Inferior parietal cortex (tissue), 1 donor: ENCODE data around the gene SAPCD1.

Experiments used
- DNase-seq: peaks from one replicate; pipeline ENCODE4 v3.0.0-alpha.2; 2016; ENCODE audit errors: extremely low spot score

The SAPCD1 gene

DNA sequence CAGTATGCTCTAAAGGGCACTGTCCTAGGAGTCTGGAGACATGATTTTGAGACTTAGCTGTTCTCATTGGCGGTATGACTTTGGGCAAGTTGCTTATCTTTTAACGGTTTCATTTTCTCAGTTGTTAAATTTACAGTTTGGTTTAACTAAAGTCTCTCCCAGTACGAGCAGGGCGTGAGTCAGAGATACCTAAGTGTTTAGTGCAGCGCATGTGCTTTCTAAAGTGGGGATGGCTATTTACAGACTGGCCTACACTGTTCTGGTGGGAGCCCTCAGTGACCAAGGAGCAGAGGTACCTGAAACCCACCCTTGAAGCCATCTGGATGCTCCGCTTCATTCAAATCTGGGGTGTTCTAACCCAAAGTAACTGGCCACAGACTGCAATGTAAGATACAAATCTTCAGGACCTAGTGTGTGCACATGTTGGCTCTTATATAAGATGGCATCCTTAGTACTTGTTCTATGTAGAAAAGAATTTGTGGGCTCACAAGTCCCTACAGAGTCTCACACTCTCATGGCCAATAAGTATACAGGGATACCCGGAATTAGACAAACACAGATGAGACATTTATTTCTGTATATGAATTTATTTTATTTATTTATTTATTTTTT is 11.9 kb upstream of the SAPCD1 start:
- DNase-seq: no peak

DNA sequence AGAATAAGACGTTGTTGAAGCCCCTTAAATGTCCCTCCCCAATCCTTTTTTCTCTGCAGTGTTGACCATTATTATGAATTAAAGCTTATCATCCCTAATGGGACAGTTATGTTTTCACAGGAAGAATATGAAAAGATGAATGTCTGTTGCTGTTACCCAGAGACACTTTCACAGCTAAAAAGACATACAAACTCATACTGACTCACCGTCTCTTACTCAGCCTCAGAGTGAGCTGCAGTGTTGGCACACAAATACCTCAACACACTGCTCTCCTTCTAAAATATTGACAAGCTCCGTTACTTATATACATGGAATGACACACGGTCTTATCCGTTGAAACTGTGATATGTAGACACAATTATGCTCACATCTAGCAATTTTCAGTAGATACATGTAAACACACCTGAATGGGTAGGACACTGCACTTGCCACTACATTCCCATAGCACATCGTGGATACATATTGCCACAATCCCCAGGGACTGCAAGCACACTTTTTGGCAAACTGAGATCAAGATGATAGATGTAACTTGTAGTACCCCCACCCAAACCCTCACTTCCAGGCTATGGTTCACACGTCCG is 9.6 kb upstream of the SAPCD1 start:
- no peak for DNase-seq

DNA sequence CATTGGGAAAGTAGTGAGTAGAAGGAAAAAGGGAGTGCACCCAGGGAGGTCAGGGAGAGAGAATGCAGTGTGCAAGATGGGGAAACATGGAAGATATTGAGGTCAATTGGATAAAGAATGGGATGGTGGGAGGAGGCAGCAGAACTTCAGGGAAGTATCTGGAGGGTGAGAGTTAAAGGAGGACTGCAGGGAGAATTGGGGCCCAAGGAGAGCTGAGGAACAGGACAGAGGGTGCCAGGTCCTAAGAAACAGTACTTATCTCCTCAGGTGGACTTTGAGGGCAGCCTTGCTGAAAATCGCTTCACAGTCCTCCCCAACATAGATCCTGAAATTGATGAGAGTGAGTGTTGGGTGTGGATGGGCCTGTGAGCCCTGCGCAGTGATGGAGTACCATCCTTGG is 4.2 kb upstream of the SAPCD1 start:
- no peak for DNase-seq

DNA sequence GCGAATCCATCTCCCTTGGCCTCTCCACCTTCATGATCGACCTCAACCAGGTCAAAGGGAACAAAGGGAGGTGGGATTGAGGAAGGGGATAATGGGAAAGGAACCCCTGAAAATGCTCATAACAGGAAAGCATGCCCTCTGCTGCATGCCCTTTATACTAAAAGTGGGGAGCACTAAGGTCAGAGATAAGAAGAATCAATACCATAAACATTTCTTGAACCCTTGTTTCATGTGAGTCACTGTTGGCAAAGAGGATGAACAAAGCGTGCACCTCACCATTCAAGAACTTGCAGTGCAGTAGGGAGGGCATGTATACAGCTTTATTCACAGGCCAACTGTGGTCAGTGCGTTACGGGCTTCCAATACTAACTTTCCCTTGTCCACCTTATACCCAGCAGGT is 1.7 kb upstream of the SAPCD1 start:
- DNase-seq: no peak

DNA sequence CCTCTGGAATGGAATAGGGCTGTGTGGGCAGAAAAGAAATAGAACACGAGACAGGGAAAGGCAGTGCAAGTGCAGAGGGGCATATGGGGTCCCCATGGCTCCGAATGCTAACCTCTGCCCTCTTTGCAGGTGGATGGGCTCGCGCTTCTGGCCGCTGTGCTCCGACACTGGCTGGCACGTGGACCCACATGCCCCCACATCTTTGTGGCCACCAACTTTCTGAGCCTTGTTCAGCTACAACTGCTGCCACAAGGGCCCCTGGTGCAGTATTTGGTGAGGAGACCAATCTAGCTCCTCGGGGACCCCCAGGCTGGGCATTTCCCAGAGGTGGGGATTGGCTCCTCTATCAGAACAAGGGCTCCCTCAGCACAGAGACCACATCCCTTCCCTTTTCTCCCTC is 1.1 kb upstream of the SAPCD1 start:
- no peak for DNase-seq

DNA sequence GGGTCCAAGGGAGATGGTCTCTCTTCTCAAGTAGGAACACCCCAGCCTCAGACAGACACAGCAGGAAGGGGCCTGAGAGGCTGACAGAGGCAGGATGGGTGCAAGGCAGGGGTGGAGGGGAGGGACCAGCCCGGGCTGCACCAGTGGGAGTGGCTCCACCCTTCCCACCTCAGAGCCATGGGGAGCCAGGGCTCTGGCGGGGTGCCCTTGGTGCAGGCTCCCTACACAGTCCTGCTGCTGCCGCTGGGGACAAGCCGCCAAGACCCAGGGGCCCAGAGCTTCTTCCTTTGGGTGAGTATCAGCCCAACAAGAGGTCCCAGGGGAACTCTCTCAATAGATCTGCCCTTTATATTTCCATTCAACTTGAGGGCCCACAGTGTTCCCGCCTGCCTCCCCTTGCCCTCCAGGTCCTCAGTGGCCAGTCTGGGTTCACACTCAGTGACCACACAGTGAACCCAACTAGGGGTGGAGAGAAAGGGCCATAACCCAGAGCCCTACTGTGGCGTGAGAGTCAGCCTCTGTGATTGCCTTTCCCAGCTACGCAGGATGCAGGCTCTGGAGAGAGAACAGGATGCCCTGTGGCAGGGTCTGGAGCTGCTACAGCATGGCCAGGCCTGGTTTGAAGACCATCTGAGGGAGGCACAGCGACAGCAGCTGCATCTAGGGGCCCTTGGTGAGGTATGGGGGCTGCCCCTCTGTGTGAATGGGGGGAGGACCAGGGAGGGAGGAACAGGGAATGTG is 592 bp downstream of the SAPCD1 start:
- DNase-seq: no peak

DNA sequence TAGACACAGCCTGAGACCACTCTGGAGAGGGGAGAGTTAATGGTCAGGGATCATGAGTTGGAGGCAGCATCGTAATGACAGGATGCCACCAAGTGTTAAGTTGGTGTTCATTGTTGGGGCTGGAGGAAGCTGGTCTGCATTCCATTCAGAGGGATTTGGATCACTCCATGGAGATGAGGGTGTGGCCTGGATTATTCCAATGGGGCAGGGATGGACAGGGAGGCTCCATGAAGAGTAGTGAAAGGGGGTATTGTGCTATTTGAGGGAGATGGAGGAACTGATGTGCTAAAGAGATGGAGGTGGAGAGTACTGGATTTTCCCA is 1.1 kb downstream of the SAPCD1 start:
- no peak for DNase-seq

DNA sequence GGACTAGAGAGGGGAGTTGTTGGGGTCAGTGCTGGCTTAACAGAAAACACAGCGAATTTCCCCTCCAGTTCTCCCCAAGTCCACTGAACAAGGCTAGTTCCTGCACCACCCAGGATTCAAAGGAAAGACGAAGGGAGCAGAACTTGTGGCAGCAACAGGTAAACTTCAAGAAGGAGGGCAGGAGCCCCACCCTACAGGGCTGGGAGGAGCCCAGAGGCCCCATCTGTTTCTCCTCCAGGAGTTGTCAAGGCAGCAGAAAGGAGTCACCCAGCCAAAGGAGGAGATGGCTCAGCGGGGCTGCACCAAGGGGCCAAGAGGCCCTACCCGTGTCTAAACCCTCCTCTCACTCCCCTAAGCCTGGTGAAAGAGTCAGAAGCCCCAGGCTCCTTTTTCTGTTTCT is 1.7 kb downstream of the SAPCD1 start:
- DNase-seq: no peak

DNA sequence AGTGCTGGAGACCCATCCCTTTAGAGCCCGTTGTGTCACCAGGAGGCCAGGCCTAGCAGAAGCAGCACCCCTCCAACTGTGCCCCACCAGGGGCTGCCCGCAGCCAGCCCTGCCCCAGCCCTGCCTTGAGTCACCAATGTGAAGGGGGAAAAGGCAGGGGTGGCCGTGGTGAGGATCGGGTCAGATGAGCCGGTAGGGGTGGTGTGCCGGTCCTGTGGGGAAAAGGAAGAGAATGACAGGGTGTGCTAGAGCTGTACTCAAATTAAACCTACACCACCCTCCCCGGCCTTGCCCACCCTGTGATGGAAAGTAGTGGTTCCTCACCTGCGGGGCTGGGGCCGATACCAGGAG is 3.1 kb downstream of the SAPCD1 start:
- DNase-seq: no peak

DNA sequence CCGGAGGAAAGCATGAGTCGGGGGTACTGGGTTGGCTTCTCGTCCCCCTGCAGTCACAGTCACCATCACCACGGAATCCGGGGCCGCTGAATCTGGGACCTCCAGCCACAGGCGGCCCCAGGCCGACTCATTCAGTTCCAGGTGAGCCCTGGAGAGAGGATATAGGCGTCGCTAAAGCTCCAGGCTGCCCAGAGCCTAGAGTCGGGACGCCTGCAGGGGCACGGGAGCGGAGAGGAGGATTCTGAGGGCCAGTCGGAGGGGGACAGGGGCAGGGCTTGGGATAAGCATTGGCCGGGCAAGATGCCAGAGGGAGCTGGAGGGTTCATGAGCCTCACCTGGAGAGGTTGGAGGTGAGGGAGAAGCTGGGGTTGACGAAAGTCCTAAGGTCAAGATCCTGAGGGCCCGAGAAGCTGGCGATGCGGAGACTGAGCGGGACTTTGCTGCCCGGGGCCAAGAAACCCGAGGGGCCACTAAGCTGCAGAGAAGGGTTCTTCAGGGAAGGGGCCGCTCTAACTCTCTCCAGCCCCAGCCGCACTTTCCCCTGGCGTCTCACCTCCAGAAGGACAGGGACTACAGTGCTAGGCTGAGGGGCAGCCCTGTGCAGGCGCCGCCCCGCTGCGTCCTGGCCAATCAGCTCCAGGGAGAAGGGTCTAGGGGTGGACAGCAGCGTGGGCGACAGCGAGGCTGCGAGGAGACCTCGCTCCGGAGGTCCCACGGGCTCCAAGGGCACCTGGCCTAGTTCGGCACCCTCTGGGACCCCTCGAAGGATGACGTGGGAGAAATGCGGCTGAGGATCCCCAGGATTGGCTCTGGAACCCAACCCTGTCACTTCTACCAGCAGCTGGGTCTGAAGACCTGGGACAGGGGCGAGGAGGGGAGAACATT is 3.7 kb downstream of the SAPCD1 start:
- no peak for DNase-seq

DNA sequence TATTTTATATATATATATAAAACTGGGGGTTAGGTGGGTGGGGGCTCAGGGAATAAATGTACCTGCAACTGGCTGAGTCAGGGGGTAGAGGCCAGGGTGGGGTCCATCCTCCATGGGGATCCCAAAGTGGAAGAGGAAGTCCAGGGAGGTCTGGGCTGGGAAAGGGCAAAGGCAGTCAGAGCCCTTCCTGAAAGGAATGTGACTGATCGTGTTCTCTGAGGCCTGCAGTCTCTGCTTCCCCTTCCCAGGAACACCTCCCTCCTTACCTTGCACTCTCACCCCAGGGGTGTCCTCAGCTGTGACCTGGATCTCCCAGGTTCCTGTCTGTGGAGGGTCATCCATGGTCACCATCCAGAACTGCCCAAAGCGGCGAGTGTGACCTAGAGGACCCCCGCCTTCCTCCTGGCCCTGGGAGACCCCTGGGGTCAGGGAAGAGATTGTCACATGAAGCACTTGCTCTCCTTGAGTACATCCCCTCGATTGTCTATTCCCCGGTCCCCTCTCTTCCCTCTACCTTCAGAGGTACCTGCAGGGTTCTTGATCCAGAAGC is 4.7 kb downstream of the SAPCD1 start:
- no peak for DNase-seq

DNA sequence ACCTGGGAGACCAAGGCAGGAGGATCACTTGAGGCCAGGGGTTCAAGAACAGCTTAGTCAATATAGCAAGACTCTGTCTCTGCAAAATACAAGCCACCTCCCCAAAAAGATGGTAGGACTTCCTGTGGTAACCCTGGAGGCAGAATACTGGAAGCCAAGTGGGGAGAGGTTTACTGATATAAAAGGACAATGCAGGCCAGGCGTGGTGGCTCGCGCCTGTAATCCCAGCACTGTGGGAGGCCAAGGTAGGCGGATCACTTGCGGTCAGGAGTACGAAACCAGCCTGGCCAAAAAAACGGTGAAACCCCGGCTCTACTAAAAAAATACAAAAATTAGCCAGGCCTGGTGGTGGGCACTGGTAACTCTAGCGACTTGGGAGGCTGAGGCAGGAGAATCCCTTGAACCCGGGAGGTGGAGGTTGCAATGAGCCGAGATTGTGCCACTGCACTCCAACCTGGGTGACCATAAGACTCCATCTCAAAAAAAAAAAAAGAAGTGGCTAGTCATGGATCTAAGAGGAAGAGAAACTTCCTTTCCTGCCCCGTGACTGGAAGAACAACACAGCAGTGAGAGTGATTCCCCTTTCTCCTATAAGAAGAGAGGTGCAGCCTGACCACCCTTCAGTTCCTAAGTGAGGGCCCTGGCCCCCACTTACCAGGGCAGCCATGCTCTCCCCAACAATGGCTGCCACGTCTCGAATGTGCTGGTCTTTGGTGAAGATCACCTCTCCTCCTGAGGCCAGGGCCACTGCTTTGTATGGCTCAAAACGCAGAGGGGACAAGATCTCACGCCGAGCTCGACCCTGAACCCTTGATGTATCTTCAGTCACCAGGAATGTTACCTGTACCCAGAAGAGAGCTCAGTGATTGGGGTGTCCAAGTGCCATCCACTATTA is 6.2 kb downstream of the SAPCD1 start:
- no peak for DNase-seq

DNA sequence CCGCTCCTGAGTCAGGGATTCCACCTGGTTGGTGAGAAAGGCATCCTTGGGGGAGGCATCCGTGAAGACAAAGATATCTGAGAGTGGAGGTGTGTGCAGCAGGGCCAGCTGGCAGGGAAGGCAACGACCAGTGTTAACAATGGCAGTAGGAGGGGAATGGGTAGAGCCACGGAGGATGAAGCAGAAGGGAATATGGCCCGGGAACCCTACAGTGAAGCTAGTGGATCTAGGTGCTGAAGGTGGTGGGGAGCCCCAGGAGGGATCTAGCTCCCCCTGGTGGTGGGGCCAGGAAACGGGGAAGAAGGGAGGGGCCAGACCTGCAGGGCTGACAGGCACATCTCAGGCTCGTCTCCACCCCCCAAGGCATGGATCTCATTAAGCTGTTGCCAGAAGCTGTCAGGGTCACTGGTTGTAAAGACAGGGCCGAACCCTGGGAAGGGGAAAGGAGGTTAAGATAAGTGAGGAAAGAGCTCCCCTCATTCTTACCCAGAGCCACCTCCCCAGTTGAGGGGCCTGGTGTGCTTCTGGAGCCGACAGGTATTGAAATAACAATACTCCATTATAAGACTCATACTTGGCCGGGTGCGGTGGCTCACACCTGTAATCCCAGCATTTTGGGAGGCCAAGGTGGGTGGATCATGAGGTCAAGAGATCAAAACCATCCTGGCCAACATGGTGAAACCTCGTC is 7.4 kb downstream of the SAPCD1 start:
- peak; percentile 53 for DNase-seq

DNA sequence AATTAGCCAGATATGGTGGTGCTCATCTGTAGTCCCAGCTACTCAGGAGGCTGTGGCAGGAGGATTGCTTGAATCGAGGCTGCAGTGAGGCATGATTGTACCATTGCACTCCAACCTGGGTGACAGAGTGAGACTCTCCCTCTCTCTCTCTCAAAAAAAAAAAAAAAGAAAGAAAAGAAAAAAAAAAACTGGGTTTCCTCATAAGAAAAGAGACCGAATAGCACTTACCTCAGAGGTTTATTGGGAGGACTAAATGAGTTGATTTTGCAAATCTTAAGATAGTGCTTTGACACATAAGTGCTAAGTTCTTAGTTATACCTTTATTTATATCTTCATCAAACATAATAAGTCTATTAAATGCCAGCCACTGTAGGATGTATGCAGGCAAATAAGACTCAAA is 8.4 kb downstream of the SAPCD1 start:
- no peak for DNase-seq

DNA sequence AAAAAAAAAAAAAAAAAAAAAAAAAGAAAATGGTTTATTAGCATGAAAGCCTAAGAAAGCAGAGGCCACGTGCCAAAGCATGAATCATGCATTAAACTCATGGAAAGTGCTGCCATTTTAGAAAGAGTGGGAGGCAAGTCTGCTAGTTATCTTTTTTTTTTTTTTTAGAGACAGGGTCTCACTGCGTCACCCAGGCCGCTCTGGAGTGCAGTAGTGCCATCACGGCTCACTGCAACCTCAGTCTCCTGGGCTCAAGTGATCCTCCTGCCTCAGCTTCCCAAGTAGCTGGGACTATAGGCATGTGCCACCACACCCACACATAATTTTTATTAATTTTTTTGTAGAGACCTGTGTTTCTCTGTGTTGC is 9.5 kb downstream of the SAPCD1 start:
- no peak for DNase-seq

DNA sequence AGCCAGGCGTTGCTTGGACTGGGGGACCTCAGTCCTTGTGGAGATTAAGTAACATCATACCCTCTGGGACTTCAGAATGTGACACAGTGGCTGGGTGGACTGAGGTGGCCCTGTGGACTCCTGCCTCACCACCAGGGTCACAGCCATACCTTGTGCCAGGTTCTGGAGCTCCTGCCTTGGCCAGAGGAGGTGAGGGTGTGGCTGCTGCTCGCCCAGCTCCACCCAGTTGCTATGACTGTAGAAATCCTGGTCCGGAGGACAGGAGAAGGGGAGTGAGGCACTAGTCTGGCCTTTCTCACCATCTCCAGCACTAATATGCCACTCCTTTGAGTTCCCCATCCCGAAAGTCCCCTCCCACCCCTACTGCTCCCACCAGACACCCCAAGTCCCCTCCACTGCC is 12.7 kb downstream of the SAPCD1 start:
- no peak for DNase-seq

DNA sequence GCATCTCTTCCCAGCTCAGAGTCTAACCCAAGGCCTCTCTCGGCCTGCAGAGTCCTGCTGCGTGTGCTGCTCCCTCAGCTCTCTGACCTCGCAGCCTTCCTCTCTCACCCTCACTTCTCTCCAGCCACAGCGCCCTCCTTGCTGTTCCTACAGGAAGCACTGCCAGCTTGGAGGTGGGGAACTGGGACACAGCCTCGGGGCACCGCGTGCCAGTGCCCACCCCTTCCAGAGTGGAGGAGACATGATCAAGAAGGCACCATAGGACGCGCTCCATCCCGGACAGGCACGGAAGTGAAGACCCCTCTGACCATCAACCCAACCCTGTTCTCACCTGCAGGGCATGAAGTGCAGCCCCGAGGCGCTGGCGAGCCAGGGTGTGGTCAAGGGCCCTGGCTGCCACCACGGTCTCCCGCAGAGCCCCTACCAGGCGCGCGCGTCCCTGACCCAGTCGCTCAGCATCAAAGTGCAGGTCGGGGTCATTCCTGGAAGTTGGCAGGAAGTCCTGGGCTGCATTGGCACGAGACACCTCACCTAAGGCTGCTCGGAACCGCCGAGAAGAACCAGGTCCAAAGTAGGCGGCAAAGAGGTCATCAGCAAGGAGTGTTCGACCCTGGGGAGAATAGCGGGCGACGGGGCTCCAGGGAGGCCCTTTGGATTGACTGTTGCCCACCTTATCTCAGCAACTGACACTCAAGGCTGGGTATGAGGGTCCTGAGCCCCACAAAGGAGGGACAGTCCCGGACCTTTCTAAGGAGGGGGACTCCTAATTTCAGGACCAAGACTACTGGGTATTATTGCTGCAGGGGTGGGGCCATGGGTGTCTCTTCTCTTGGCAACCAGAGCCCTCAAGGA is 13.4 kb downstream of the SAPCD1 start:
- DNase-seq: no peak

DNA sequence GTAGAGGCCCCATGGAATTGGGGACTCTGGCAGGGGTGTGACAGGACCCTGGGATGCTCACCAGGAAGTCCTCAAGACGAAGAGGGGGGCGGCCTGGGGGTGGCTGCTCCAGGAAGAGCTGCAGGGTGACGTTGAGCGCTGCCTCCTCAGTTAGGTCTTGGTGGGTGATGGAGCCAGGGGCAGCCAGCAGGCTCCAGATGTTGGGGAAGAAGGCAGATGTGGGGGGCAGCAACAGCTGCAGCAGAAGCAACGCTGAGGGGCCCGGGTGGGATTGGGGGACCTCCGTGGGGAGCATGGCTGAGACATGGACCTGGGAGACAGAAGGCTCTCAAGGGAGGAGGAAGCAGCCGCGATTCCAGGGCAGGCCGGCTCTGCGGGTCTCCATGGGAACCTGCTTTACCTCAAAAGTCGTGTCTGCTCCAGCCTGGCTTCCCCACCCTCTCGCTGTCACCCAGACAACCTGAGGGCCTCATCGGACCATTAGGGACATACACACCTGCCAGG is 14.1 kb downstream of the SAPCD1 start:
- no peak for DNase-seq

DNA sequence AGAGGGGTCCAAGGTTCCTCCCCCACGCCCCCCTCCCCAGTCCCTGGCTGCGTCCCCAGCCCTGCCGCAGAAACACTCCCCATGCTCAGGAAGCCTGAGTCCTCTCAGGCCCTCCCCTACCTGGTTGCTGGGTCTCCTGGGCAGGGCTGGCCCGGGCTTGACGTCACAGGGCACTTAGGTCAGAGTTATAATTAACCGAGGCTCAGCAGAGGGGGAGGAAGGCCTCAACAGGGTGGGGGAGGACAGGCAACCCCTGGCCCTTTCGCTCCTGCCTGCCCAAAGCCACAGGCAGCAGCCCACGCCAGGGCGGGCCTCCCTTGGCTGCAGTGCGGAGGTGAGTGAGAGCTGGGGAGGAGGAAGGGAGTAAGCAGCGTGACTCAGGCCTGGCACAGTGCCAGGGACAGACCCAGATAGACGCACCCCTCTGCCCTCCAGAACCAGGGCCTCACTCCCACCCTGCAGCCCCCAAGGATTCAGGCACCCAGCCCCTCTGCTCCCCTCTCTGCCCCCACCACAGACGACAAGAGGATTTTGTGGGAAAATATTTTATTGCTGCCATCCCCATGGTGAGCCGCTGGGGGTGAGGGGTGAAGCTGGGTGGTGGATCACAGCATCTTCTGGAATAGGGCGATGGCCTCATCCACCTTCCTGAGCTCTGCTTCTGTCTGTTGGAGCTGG is 14.7 kb downstream of the SAPCD1 start, which contains the start of gene VWA7:
Gene VWA7, minus strand, starts transcription at position 340 of the 678 bp plus-strand sequence. CDS start 549 bp downstream, outside the sequence.
- DNase-seq: peak; percentile 71
